Lung microvascular endothelial cell (primary cell): ENCODE data around the gene ANXA5. TPM values are rescaled to one million over a fixed set of nuclear protein-coding genes. Genes with fewer than 3 reads are reported as not detected.
"Not testable (repeated sequence)": the region's sequence is repeated elsewhere in the genome, so short reads cannot be mapped to it uniquely, and the experiment has no call there.

Source experiments
- DNase-seq, 2 donors: peaks; one replicate each; pipeline versions ENCODE4 v3.0.0 to v3.0.0-alpha.2; 2010; ENCODE audit warnings: low read depth in 2 of 2
- total RNA-seq: library from RNA; depleted of rRNA; stranded (reverse); fragments of >200 nt; gene quantifications from 2 replicates; pipeline ENCODE4 v1.2.1, GENCODE V29; 2014

Gene ANXA5
- total RNA-seq: 364 and 402 TPM in 2 replicates

- DNase-seq: peak; percentile 93 to 94
These were observed at the start of gene ANXA5 for GRCh38 chr4:121696581-121697461. Gene ANXA5, minus strand, starts transcription at chr4:121696980. Its CDS starts 391 bp downstream, at chr4:121696589.

- DNase-seq: no peak
These were observed 46.0 kb upstream of the ANXA5 start for GRCh38 chr4:121742794-121743193.

GRCh38 chr4:121741751-121742150, 45.0 kb upstream of the ANXA5 start:
- no peak for DNase-seq

GRCh38 chr4:121740796-121741409, 44.1 kb upstream of the ANXA5 start:
- DNase-seq: no peak

- DNase-seq: no peak
These were observed 42.8 kb upstream of the ANXA5 start for GRCh38 chr4:121739575-121739974.

DNA sequence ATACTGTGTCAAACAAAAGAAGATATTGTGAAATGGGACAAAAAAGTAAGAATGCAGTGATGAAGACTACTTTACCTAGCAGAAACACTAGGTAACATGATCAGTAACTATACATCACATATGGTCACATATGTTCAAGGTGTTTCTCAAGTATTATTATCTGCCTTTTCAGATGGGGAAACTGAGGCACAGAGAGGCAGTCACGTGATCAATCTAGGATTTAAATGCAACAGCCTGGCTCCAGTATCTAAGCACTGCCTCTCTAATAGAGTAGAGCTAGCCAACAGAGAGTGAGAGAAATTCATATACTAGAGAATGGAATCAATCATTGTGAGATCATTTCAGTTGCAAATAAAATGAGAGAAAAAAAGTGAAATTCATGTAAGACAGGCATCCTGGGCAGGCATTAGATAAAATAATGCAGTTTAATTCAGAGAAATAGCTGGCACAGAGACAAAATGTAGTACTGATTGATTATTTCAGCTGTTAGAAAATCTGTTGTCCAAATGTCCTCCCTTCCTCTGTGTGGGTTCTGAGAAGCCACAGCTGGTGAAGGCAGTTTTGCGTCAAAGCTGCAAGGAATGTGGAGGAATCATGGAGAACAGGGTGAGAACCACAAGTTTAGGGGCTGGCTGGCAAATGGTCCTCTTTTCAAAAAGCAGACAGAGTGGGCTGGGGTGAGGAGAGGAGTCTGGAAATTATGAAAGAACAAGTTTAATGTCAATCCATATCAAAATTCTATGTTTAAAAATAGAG, 42.2 kb upstream of the ANXA5 start:
- DNase-seq: no peak

DNA sequence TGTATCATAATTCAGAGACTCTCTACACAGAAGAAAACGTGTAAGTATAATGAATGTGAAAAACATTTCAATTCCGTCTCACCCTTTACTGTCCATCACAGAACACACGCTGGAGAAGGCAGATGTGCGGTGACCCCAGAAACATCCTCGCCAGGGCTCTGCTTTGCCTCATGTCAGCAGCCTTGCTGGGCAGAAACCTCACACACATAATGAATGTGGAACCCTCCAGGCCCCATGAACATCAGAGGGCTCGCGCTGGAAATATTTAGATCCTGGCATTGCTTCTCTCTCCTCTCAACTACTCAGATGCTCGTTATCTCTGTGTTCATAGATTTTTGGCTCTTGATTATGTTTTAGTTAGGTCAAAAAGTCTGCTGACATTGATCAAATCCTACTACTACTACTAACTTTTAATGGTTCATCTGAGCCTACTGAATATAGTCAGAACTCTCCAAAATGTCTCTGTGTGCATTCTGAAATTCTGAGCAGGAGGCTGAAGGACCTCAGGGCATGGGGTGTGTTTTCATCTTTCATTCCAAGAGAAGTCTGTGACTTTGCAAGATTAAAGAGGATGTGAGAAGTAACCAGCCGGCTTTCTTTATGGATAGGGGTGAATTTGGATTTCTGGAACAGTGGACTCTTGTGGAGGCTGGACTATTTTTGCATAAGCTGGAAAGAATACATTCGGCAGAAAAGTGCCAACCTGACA, 41.2 kb upstream of the ANXA5 start:
- no peak for DNase-seq

DNA sequence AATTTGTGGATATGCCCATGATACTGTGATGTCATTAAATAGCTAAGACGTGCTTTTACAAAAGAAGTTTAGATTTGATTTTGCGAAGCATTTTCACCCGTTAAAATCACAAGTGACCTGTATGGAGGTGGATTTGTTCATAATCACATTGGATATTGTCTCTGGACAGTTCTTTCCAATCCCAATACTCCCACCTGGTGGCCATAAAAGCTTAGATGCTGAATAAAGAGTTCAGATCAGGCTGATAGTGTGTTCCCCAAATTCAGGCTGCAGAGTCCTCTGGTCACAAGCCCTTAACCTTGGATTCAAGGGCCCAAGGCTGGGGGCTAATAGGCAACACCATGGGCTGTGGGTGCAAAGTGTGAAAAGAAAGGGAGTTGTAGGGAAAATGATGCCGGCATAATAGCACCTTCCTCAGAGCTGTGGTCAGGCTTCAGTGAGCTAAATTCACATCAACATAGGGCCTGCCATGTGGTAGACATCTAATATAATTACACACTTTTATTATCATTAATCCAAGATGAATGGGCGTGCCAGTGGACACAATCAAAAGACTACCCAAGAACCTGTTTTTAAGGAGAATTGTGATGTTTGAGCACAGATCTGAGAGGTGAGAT, 40.1 kb upstream of the ANXA5 start:
- DNase-seq: peak; percentile 66 to 78

GRCh38 chr4:121734571-121734970, 37.8 kb upstream of the ANXA5 start:
- DNase-seq: no peak

GRCh38 chr4:121733942-121734341, 37.2 kb upstream of the ANXA5 start:
- DNase-seq: no peak

GRCh38 chr4:121729753-121730152, 33.0 kb upstream of the ANXA5 start:
- DNase-seq: not testable (repeated sequence)

GRCh38 chr4:121728798-121729226, 32.0 kb upstream of the ANXA5 start:
- peak in 1 of 2 donors; percentile 39 for DNase-seq

GRCh38 chr4:121728066-121728465, 31.3 kb upstream of the ANXA5 start:
- peak; percentile 4 to 7 for DNase-seq

DNA sequence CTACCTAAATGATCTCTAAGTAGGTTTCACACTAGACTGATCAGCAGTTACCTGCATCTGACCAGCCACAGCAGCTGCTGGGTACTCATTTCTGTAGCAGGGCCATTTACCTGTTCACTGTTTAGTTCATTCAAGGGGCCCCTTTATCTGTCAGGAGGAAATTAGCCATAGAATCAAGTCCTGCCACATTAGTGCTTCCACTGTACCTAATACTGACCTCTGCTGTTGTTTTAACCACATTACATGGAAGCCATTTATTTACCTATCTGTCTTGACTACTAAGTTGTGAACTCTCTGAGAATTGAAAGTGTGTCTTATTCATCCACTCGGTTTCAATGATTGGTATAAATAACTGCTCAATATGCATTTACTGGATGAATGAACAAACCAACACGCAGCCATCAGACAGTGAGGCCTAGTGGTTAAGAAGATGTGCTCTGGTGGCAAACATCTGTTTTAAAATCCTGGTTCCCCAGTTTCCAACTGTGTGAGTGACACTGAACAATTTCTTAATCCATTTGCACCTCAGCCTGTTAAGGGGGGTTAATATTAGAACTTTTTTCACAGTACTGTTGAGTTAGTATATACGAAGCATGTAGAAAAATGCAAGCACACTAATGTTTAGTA, 30.0 kb upstream of the ANXA5 start:
- peak; percentile 77 to 84 for DNase-seq

GRCh38 chr4:121724671-121725070, 27.9 kb upstream of the ANXA5 start:
- no peak for DNase-seq

- DNase-seq: no peak
These were observed 24.9 kb upstream of the ANXA5 start for GRCh38 chr4:121721700-121722099.

- no peak for DNase-seq
These were observed 23.3 kb upstream of the ANXA5 start for GRCh38 chr4:121720109-121720508.

DNA sequence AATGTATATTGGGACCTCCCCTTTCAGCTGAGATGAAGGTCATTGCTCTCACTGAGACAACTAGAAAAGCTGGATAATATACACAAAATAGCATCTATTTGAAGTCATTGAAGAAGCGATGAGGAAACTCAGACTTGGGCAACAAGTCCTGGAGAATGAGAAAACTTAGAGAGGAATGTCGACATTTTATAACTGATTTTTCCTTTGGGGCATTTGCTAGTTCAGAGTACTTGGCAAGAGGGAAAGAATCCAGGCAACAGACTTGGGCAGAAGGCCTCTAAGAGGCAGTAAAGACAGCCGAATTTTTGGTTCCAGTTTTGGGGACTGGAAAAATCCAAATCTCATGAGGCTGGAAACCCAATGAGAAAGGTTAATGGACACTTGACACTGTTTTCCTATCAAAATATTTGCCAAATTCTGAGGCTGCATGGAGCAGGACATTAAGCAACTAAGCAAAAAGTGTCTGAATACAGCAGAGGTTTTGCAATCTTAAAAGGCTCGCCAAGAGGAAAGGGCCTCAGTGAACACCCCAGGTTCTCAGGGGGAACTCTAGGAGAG, 21.0 kb upstream of the ANXA5 start:
- DNase-seq: peak in 1 of 2 donors; percentile 30

GRCh38 chr4:121714548-121714947, 17.8 kb upstream of the ANXA5 start:
- DNase-seq: peak; percentile 59 to 99

DNA sequence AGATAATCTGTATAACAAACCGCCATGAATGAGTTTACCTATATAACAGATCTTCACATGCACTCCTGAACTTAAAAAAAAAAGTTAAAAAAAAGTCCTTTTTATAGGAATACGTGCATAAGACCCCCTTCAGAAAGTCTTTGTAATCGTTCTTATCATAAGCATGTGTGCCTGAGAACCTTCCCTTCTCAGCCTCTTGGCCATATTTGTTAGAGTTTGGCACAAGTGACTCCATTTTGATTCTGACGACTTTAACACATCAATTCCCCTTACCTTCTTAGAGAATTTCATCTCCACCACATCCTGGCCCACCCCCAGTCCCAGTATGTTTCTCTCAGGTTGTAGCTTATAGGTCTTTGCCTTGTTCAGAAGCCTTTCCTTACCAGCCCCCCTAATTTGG, 16.0 kb upstream of the ANXA5 start:
- no peak for DNase-seq
